Gastroesophageal sphincter (tissue), 4 donors: Measurements from ENCODE around the gene MRGPRX1. TPM values are rescaled to one million over a fixed set of nuclear protein-coding genes. Genes with fewer than 3 reads are reported as not detected.

Experiments
- ATAC-seq: fragments of 150-250 bp; one replicate; pipeline ENCODE4 v1.9.1; 2016; ENCODE audit warnings: mild to moderate bottlenecking, moderate library complexity
- H3K27ac ChIP-seq, 4 donors: fragments of 200-600 bp; sonication (generic) in 3 of 4; 1 replicate in 3 of 4; 2 replicates in 1 of 4; pipeline ENCODE4 v1.5.1; 2016 to 2019
- H3K27me3 ChIP-seq: fragments of 200-600 bp; sonication (generic); one replicate; pipeline ENCODE4 v1.5.1; 2019
- H3K36me3 ChIP-seq, 2 donors: fragments of 200-600 bp; sonication (generic); one replicate each; pipeline ENCODE4 v1.5.1; 2019; ENCODE audit warnings: control low read depth in 1 of 2
- H3K4me1 ChIP-seq, 3 donors: fragments of 200-600 bp; sonication (generic); 1 replicate in 2 of 3; 2 replicates in 1 of 3; pipeline ENCODE4 v1.5.1; 2016 to 2019; ENCODE audit warnings: control low read depth in 2 of 3
- H3K4me3 ChIP-seq, 2 donors: fragments of 200-600 bp; sonication (generic); one replicate each; pipeline ENCODE4 v1.5.1; 2019; ENCODE audit warnings: mild to moderate bottlenecking in 1 of 2, moderate library complexity in 1 of 2
- H3K9me3 ChIP-seq, 3 donors: fragments of 200-600 bp; sonication (generic); one replicate each; pipeline ENCODE4 v1.5.1; 2017 to 2019; ENCODE audit warnings: control low read depth in 2 of 3
- EP300 ChIP-seq: sonication (generic); formaldehyde crosslinking; IDR thresholded peaks from one replicate; pipeline ENCODE4 v1.6.1; 2017; ENCODE audit warnings: antibody characterized with exemption, mild to moderate bottlenecking
- POLR2A ChIP-seq, 2 donors: fragments of 450-650 bp; IDR thresholded peaks; one replicate each; pipeline ENCODE4 v1.6.1; 2017; ENCODE audit warnings: antibody characterized with exemption in 2 of 2, mild to moderate bottlenecking in 2 of 2, moderate library complexity in 1 of 2
- POLR2AphosphoS5 ChIP-seq: sonication (generic); formaldehyde crosslinking; IDR thresholded peaks from one replicate; pipeline ENCODE4 v1.6.1; 2017; ENCODE audit warnings: antibody characterized with exemption
- WGBS, 2 donors: methylation state at CpG; one replicate each; pipeline ENCODE4 v1.1.5; 2018; ENCODE audit warnings: low coverage in 1 of 2; 5-methylcytosine and 5-hydroxymethylcytosine counted together
- total RNA-seq, 4 donors: library from RNA; depleted of rRNA; stranded (reverse); fragments of >200 nt; gene quantifications; one replicate each; pipeline ENCODE4 v1.1.0, GENCODE V29; 2016
- TF ChIP-seq, protein P1 (sequence below), 4 experiments: fragments of 200-600 bp in 2 of 4; fragments of 450-650 bp in 2 of 4; sonication (generic) in 1 of 4; IDR thresholded peaks; one replicate each; pipeline ENCODE4 v1.5.1; 2017 to 2019; ENCODE audit warnings: antibody characterized with exemption in 4 of 4, mild to moderate bottlenecking in 2 of 4, moderate library complexity in 2 of 4

MRGPRX1 gene
- total RNA-seq, 4 donors from 2014 or later, result not detected

- no peak for ATAC-seq
- Histone ChIP-seq H3K27me3 (peaks cover 4% of the 10 kb centered on the region), H3K4me3 (no peak overlapping the region), H3K36me3 (no peaks in the 10 kb centered on the region), H3K27ac (no peak overlapping the region), H3K4me1 (no peaks in the 10 kb centered on the region), H3K9me3 (no peaks in the 10 kb centered on the region)
- TF ChIP-seq, protein P1, sequence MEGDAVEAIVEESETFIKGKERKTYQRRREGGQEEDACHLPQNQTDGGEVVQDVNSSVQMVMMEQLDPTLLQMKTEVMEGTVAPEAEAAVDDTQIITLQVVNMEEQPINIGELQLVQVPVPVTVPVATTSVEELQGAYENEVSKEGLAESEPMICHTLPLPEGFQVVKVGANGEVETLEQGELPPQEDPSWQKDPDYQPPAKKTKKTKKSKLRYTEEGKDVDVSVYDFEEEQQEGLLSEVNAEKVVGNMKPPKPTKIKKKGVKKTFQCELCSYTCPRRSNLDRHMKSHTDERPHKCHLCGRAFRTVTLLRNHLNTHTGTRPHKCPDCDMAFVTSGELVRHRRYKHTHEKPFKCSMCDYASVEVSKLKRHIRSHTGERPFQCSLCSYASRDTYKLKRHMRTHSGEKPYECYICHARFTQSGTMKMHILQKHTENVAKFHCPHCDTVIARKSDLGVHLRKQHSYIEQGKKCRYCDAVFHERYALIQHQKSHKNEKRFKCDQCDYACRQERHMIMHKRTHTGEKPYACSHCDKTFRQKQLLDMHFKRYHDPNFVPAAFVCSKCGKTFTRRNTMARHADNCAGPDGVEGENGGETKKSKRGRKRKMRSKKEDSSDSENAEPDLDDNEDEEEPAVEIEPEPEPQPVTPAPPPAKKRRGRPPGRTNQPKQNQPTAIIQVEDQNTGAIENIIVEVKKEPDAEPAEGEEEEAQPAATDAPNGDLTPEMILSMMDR (IDR thresholded peaks at IDR 0.05), result no peak
- TF ChIP-seq POLR2AphosphoS5, result no peak
- WGBS, 2 donors, result 70 to 72% methylated on average over 12 to 15 of the region's 16 CpGs
Measured at GRCh38 chr11:18972336-18972735, 33.1 kb upstream of the MRGPRX1 start.

- Histone ChIP-seq H3K4me3 (no peak overlapping the region), H3K36me3 (no peaks in the 10 kb centered on the region), H3K27ac (no peak overlapping the region), H3K9me3 (no peaks in the 10 kb centered on the region), H3K4me1 (no peaks in the 10 kb centered on the region), H3K27me3 (peaks cover 4% of the 10 kb centered on the region)
- WGBS, 2 donors, result 40% methylated on average over 1 of the region's 3 CpGs; no CpG with 5 or more reads in 1 of the 2 donors
- TF ChIP-seq, protein P1 (IDR thresholded peaks at IDR 0.05), result no peak
- TF ChIP-seq POLR2A (IDR thresholded peaks at IDR 0.05), result no peak
- TF ChIP-seq EP300, result no peak
- no peak for TF ChIP-seq POLR2AphosphoS5
- ATAC-seq, result no peak
Measured at GRCh38 chr11:18969720-18970119, 30.5 kb upstream of the MRGPRX1 start.

DNA sequence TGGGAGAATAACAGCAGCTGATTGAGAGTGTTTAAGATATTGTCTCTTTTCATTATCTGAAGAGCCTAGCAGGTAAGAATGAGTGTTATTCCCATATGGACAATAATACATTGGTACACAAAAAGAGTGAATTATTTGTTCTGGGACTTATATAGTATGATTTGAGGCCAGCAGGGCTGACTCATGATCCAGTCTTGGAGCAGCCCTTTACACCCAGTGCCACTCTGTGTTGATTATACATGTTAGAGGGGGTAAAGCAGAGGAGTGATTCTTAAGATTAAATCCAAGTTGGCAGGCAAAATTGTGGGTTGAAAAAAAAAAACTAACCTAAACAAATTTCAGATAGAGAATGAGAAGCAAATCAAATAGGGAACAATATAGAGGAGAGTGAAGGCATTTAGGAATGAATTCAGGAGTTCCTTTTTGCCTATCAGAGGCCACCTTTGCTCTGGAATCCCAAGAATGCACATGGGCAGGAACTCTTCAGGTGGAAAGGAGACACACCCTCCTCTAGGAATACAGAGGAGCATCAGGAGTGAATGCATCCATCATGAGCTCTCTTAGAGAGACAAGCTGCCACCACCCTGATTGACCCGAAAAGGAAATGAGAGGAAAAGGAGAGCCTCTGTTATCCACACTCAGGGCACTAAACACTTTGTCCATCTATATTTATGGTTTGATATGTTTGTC lies 19.2 kb upstream of the MRGPRX1 start:
- ATAC-seq, result no peak
- Histone ChIP-seq H3K4me3 (no peak overlapping the region), H3K27ac (no peak overlapping the region), H3K27me3 (no peaks in the 10 kb centered on the region), H3K36me3 (no peaks in the 10 kb centered on the region), H3K4me1 (no peaks in the 10 kb centered on the region), H3K9me3 (no peaks in the 10 kb centered on the region)
- WGBS, 2 donors, result 50% methylated on average over 1 of the region's 1 CpG; no CpG with 5 or more reads in 1 of the 2 donors
- TF ChIP-seq POLR2A (IDR thresholded peaks at IDR 0.05) (no peak), POLR2AphosphoS5 (no peak), EP300 (no peak)
- TF ChIP-seq, protein P1 (IDR thresholded peaks at IDR 0.05), result no peak

- no peaks in the 10 kb centered on the region for H3K36me3 ChIP-seq
- ATAC-seq, result no peak
- H3K27ac ChIP-seq, result no peak overlapping the region
- H3K4me1 ChIP-seq, result no peaks in the 10 kb centered on the region
- H3K27me3 ChIP-seq, result no peaks in the 10 kb centered on the region
- 81% methylated on average over 8 of the region's 16 CpGs; no CpG with 5 or more reads in 1 of the 2 donors for WGBS, 2 donors
- H3K9me3 ChIP-seq, result no peaks in the 10 kb centered on the region
- TF ChIP-seq POLR2A (IDR thresholded peaks at IDR 0.05) (no peak), EP300 (no peak), POLR2AphosphoS5 (no peak)
- TF ChIP-seq, protein P1 (IDR thresholded peaks at IDR 0.05), result no peak
- H3K4me3 ChIP-seq, result no peak overlapping the region
Measured at GRCh38 chr11:18956630-18957029, 17.4 kb upstream of the MRGPRX1 start.

GRCh38 chr11:18936002-18936673 lies 3.1 kb downstream of the MRGPRX1 start:
- Histone ChIP-seq H3K27me3 (no peaks in the 10 kb centered on the region), H3K36me3 (no peaks in the 10 kb centered on the region), H3K27ac (no peak overlapping the region), H3K4me3 (no peak overlapping the region), H3K9me3 (no peaks in the 10 kb centered on the region), H3K4me1 (no peaks in the 10 kb centered on the region)
- 49 to 82% methylated on average over 3 to 5 of the region's 5 CpGs for WGBS, 2 donors
- no peak for TF ChIP-seq POLR2AphosphoS5
- TF ChIP-seq, protein P1 (IDR thresholded peaks at IDR 0.05), result no peak
- no peak for TF ChIP-seq EP300
- no peak for TF ChIP-seq POLR2A (IDR thresholded peaks at IDR 0.05)
- no peak for ATAC-seq
